ENCODE data around the gene RNLS. TPM values are rescaled to one million over a fixed set of nuclear protein-coding genes. Genes with fewer than 3 reads are reported as not detected.

RNLS gene
- total RNA-seq, 2 experiments from 2014 or later, result 0.95 to 2.7 TPM

DNA sequence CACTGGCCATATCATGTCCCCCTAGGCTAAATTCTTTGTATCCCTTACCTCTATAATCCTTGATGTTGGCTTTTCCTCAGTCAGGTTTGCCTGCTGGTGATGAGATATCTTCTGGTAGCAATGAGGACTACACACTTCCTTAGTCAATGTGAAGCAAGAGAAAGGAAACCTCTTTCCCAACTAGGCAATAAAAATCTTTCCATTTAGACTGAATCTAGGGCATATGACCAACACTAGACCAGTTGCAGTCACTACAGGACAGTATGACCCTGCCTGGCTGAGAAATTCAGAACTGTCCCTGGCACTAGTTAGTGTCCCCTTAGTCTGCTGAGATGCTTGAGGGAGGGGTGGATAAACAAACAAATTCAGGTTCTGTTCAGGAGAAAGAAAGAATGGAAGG is 142.6 kb downstream of the RNLS start:
- no peaks in the 10 kb centered on the region for H3K4me1 Mint-ChIP-seq (ENCODE audit: low read depth)
- Histone ChIP-seq H3K27ac (ENCODE audit: low read depth in 1 of 2, low read length in 2 of 2) (no peak overlapping the region), H3K4me3 (ENCODE audit: low read length) (no peak overlapping the region), H3K9me3 (ENCODE audit: control insufficient read depth in 1 of 2, insufficient read depth in 1 of 2, low read length in 2 of 2) (peaks cover 0 to 7% of the 10 kb centered on the region in 2 experiments), H3K36me3 (ENCODE audit: insufficient read depth, low read length) (no peaks in the 10 kb centered on the region), H3K27me3 (ENCODE audit: control insufficient read depth in 1 of 2, insufficient read depth in 2 of 2, low read length in 2 of 2) (no peaks in the 10 kb centered on the region), H3K4me1 (ENCODE audit: insufficient read depth, low read length) (no peaks in the 10 kb centered on the region)
- H3K36me3 Mint-ChIP-seq (ENCODE audit: low read depth), result peaks cover 5% of the 10 kb centered on the region
- intact Hi-C loops (cut with DNase I, micrococcal nuclease), result no loop called here
- H3K27me3 Mint-ChIP-seq, result no peaks in the 10 kb centered on the region
- no peak overlapping the region for H3K4me3 Mint-ChIP-seq
- CTCF ChIA-PET, result no interaction called here
- no peaks in the 10 kb centered on the region for H3K9me3 Mint-ChIP-seq
- ATAC-seq (ENCODE audit: poor library complexity) (no peak), DNase-seq (no peak)
- POLR2A ChIA-PET, result no interaction called here
- TF ChIP-seq, protein P1, sequence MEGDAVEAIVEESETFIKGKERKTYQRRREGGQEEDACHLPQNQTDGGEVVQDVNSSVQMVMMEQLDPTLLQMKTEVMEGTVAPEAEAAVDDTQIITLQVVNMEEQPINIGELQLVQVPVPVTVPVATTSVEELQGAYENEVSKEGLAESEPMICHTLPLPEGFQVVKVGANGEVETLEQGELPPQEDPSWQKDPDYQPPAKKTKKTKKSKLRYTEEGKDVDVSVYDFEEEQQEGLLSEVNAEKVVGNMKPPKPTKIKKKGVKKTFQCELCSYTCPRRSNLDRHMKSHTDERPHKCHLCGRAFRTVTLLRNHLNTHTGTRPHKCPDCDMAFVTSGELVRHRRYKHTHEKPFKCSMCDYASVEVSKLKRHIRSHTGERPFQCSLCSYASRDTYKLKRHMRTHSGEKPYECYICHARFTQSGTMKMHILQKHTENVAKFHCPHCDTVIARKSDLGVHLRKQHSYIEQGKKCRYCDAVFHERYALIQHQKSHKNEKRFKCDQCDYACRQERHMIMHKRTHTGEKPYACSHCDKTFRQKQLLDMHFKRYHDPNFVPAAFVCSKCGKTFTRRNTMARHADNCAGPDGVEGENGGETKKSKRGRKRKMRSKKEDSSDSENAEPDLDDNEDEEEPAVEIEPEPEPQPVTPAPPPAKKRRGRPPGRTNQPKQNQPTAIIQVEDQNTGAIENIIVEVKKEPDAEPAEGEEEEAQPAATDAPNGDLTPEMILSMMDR (IDR thresholded peaks at IDR 0.05), result no peak
- H3K27ac Mint-ChIP-seq, result no peak overlapping the region

DNA sequence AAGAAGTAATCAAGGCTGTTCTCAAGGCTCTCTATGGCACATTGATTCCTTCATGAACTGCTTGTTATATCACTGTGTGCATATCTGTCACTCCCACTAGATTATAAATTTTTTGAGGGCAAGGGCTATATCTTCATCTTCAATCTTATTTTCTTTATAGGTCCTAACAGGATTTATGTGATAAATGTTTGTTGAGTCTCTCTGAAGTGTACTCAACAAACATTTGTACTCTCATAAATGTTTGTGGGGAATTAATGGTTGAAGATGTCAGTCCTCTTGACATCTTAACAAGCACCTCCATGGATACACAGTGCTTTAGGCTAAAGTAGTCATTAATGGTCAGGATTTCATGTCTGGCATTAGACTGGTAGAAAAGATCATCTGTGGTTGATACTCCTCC is 143.2 kb downstream of the RNLS start:
- Mint-ChIP-seq H3K27ac (no peak overlapping the region), H3K4me3 (no peak overlapping the region), H3K36me3 (ENCODE audit: low read depth) (peaks cover 5% of the 10 kb centered on the region), H3K9me3 (no peaks in the 10 kb centered on the region), H3K4me1 (ENCODE audit: low read depth) (no peaks in the 10 kb centered on the region), H3K27me3 (no peaks in the 10 kb centered on the region)
- ATAC-seq (ENCODE audit: poor library complexity) (no peak), DNase-seq (no peak)
- TF ChIP-seq, protein P1 (IDR thresholded peaks at IDR 0.05), result no peak
- Histone ChIP-seq H3K27ac (ENCODE audit: low read depth in 1 of 2, low read length in 2 of 2) (no peak overlapping the region), H3K4me1 (ENCODE audit: insufficient read depth, low read length) (no peaks in the 10 kb centered on the region), H3K9me3 (ENCODE audit: control insufficient read depth in 1 of 2, insufficient read depth in 1 of 2, low read length in 2 of 2) (peaks cover 0 to 7% of the 10 kb centered on the region in 2 experiments), H3K4me3 (ENCODE audit: low read length) (no peak overlapping the region), H3K27me3 (ENCODE audit: control insufficient read depth in 1 of 2, insufficient read depth in 2 of 2, low read length in 2 of 2) (no peaks in the 10 kb centered on the region), H3K36me3 (ENCODE audit: insufficient read depth, low read length) (no peaks in the 10 kb centered on the region)
- POLR2A ChIA-PET, result no interaction called here
- intact Hi-C loops (cut with DNase I, micrococcal nuclease), result no loop called here
- CTCF ChIA-PET, result no interaction called here

DNA sequence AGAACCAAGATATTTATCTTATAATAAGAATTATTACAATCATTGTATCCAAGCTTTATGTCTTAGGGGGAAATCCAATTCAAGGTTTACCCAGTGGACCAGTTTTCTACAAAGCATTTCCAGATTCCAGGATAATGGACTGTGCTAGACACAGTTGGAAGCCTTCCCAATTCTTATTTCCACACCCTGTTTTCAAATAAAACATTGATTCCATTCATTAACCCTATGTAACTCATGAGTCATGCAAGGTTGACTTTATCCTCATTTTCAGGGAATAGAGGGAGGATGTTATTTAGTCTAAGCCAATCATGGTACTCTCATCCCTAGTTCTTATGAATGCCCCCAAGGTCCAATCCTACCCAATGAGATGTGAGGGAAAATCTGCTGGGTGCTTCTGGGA is 145.7 kb downstream of the RNLS start:
- H3K27me3 Mint-ChIP-seq, result no peaks in the 10 kb centered on the region

More for the DNA sequence above, 145.7 kb downstream of the RNLS start:
- TF ChIP-seq, protein P1 (IDR thresholded peaks at IDR 0.05), result no peak
- no peaks in the 10 kb centered on the region for H3K36me3 ChIP-seq (ENCODE audit: insufficient read depth, low read length)
- CTCF ChIA-PET, result interaction anchor here (0.6 kb wide), 1 partner anchor 599 kb away, joined by 4 read pairs; no protein-coding TSS in a partner anchor
- no peaks in the 10 kb centered on the region for H3K27me3 ChIP-seq (ENCODE audit: control insufficient read depth in 1 of 2, insufficient read depth in 2 of 2, low read length in 2 of 2)
- DNase-seq (no peak), ATAC-seq (ENCODE audit: poor library complexity) (no peak)
- intact Hi-C loops (cut with DNase I, micrococcal nuclease), result no loop called here
- no peaks in the 10 kb centered on the region for H3K9me3 ChIP-seq (ENCODE audit: control insufficient read depth in 1 of 2, insufficient read depth in 1 of 2, low read length in 2 of 2)
- POLR2A ChIA-PET, result no interaction called here
- H3K4me1 ChIP-seq (ENCODE audit: insufficient read depth, low read length), result no peaks in the 10 kb centered on the region
- H3K36me3 Mint-ChIP-seq (ENCODE audit: low read depth), result no peaks in the 10 kb centered on the region
- H3K4me3 Mint-ChIP-seq, result no peak overlapping the region
- H3K9me3 Mint-ChIP-seq, result no peaks in the 10 kb centered on the region
- H3K27ac ChIP-seq (ENCODE audit: low read depth in 1 of 2, low read length in 2 of 2), result no peak overlapping the region
- H3K4me1 Mint-ChIP-seq (ENCODE audit: low read depth), result no peaks in the 10 kb centered on the region
- H3K4me3 ChIP-seq (ENCODE audit: low read length), result no peak overlapping the region
- H3K27ac Mint-ChIP-seq, result no peak overlapping the region

Measured in CD4-positive, alpha-beta T cell (primary cell).